ENCODE data around the gene RREB1.

Gene RREB1

DNA sequence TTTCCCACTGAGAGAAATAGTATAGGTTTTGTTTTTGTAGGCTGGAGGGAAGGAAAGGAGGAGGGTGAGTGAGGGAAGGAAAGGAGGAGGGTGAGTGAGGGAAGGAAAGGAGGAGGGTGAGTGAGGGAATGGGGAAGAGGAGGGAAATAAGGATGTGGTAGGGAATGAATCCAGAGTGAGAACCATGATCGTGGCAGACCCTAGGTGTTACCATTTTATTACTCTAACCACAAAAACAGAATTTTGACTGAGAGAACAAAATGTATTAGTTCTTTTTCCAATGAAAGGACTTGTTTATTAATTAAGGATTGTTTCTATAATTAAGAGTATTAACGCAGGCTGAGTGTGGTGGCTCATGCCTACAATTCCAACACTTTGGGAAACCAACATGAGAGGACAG is 188.8 kb downstream of the RREB1 start:
- TF ChIP-seq SPI1 (IDR thresholded peaks at IDR 0.05; ENCODE audit: borderline replicate concordance, low read depth) (no peak), GABPA (IDR thresholded peaks at IDR 0.05; ENCODE audit: low read depth) (no peak), POLR2AphosphoS5 (IDR thresholded peaks at IDR 0.05; ENCODE audit: low read depth) (no peak)
- TF ChIP-seq, protein P1, sequence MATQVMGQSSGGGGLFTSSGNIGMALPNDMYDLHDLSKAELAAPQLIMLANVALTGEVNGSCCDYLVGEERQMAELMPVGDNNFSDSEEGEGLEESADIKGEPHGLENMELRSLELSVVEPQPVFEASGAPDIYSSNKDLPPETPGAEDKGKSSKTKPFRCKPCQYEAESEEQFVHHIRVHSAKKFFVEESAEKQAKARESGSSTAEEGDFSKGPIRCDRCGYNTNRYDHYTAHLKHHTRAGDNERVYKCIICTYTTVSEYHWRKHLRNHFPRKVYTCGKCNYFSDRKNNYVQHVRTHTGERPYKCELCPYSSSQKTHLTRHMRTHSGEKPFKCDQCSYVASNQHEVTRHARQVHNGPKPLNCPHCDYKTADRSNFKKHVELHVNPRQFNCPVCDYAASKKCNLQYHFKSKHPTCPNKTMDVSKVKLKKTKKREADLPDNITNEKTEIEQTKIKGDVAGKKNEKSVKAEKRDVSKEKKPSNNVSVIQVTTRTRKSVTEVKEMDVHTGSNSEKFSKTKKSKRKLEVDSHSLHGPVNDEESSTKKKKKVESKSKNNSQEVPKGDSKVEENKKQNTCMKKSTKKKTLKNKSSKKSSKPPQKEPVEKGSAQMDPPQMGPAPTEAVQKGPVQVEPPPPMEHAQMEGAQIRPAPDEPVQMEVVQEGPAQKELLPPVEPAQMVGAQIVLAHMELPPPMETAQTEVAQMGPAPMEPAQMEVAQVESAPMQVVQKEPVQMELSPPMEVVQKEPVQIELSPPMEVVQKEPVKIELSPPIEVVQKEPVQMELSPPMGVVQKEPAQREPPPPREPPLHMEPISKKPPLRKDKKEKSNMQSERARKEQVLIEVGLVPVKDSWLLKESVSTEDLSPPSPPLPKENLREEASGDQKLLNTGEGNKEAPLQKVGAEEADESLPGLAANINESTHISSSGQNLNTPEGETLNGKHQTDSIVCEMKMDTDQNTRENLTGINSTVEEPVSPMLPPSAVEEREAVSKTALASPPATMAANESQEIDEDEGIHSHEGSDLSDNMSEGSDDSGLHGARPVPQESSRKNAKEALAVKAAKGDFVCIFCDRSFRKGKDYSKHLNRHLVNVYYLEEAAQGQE (IDR thresholded peaks at IDR 0.05; ENCODE audit: insufficient replicate concordance, low read depth): no peak
- TF ChIP-seq, protein P2, sequence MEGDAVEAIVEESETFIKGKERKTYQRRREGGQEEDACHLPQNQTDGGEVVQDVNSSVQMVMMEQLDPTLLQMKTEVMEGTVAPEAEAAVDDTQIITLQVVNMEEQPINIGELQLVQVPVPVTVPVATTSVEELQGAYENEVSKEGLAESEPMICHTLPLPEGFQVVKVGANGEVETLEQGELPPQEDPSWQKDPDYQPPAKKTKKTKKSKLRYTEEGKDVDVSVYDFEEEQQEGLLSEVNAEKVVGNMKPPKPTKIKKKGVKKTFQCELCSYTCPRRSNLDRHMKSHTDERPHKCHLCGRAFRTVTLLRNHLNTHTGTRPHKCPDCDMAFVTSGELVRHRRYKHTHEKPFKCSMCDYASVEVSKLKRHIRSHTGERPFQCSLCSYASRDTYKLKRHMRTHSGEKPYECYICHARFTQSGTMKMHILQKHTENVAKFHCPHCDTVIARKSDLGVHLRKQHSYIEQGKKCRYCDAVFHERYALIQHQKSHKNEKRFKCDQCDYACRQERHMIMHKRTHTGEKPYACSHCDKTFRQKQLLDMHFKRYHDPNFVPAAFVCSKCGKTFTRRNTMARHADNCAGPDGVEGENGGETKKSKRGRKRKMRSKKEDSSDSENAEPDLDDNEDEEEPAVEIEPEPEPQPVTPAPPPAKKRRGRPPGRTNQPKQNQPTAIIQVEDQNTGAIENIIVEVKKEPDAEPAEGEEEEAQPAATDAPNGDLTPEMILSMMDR (IDR thresholded peaks at IDR 0.05; ENCODE audit: insufficient read depth, low read length): no peak
- Histone ChIP-seq H3K4me3 (replicated peaks; ENCODE audit: insufficient read depth, low read length) (no peak overlapping the region), H3K27ac (replicated peaks) (no peak overlapping the region), H3K27me3 (ENCODE audit: insufficient read depth, poor library complexity, severe bottlenecking) (no peaks in the 10 kb centered on the region)
- DNase-seq (ENCODE audit: low read depth in 1 of 2, low spot score in 1 of 2): no peak

DNA sequence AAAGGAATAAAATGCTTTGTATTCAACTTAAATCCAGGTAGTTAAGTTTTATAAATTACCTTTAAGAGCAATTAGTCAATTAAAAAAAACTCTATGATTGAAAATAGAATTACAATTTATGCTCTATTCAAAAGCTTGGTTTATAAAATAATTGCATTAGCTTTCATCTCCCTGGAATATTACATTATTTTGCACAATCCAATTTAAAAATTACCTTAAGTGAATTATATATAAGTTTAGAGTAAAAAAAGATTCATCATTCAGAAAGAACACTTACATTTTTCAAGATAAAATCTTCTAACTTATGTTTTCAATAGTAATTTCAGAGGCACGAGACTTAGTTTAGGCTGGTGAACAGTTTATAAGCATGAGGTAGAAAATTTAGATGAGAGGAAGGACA is 190.4 kb downstream of the RREB1 start:
- DNase-seq (ENCODE audit: low read depth in 1 of 2, low spot score in 1 of 2): no peak

DNA sequence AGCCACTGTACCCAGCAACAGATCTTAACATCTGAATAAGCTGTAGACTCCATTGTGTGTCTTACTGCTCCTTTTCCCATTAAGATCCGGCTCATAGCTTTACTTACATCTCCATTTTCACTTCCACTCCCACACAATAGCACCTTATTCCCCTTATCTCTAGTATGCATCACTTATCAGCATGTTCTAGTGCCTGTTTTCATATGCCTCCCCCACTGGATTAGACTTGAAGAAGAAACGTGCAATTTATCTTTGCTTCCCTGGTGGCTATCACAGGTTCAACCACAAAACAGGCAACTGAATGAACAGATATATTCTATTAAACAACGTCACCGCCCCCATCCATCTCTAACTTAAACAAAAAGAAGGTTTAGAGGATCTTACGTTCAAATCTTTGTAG is 193.2 kb downstream of the RREB1 start:
- H3K27ac ChIP-seq (replicated peaks): no peak overlapping the region
- DNase-seq (ENCODE audit: low read depth in 1 of 2, low spot score in 1 of 2): no peak
- TF ChIP-seq SPI1 (IDR thresholded peaks at IDR 0.05; ENCODE audit: borderline replicate concordance, low read depth) (no peak), POLR2AphosphoS5 (IDR thresholded peaks at IDR 0.05; ENCODE audit: low read depth) (no peak), GABPA (IDR thresholded peaks at IDR 0.05; ENCODE audit: low read depth) (no peak)
- TF ChIP-seq, protein P2 (IDR thresholded peaks at IDR 0.05; ENCODE audit: insufficient read depth, low read length): no peak
- TF ChIP-seq, protein P1 (IDR thresholded peaks at IDR 0.05; ENCODE audit: insufficient replicate concordance, low read depth): no peak

More for the DNA sequence above, 190.4 kb downstream of the RREB1 start:
- no peak overlapping the region for H3K27ac ChIP-seq (replicated peaks)
- no peak overlapping the region for H3K4me3 ChIP-seq (replicated peaks; ENCODE audit: insufficient read depth, low read length)
- TF ChIP-seq, protein P1 (IDR thresholded peaks at IDR 0.05; ENCODE audit: insufficient replicate concordance, low read depth): no peak
- TF ChIP-seq, protein P2 (IDR thresholded peaks at IDR 0.05; ENCODE audit: insufficient read depth, low read length): no peak
- TF ChIP-seq POLR2AphosphoS5 (IDR thresholded peaks at IDR 0.05; ENCODE audit: low read depth) (no peak), SPI1 (IDR thresholded peaks at IDR 0.05; ENCODE audit: borderline replicate concordance, low read depth) (no peak), GABPA (IDR thresholded peaks at IDR 0.05; ENCODE audit: low read depth) (no peak)
- no peaks in the 10 kb centered on the region for H3K27me3 ChIP-seq (ENCODE audit: insufficient read depth, poor library complexity, severe bottlenecking)

More for the DNA sequence above, 193.2 kb downstream of the RREB1 start:
- no peaks in the 10 kb centered on the region for H3K27me3 ChIP-seq (ENCODE audit: insufficient read depth, poor library complexity, severe bottlenecking)
- no peak overlapping the region for H3K4me3 ChIP-seq (replicated peaks; ENCODE audit: insufficient read depth, low read length)
